Fibroblast of pulmonary artery (primary cell): ENCODE results near the gene JSRP1.

ENCODE experiments used
- DNase-seq: peaks from one replicate; pipeline ENCODE4 v3.0.0-alpha.2; 2010; ENCODE audit warnings: low read depth
- H3K4me3 ChIP-seq: replicated peaks from 2 replicates; pipeline ENCODE4 v1.5.1; 2011; ENCODE audit warnings: low read depth, mild to moderate bottlenecking, control low read depth, low read length, moderate library complexity
- CTCF ChIP-seq: IDR thresholded peaks from 2 replicates; pipeline ENCODE4 v1.5.1; 2011; ENCODE audit warnings: mild to moderate bottlenecking, control low read depth, low read length, inconsistent platforms; ENCODE audit errors: missing control alignments

The JSRP1 gene

GRCh38 chr19:2255982-2256685, at the start of gene JSRP1:
JSRP1 (minus strand) TSS chr19:2256417; CDS start chr19:2255314, 1,103 bp downstream.
- no peak for TF ChIP-seq CTCF
- no peak within 1 kb of the TSS for H3K4me3 ChIP-seq
- DNase-seq = no peak

- H3K4me3 ChIP-seq = no peak overlapping the region
- DNase-seq = no peak
- TF ChIP-seq CTCF = no peak
Observed at GRCh38 chr19:2305452-2306280, 49.4 kb upstream of the JSRP1 start.

- no peak for DNase-seq
- TF ChIP-seq CTCF = no peak
- H3K4me3 ChIP-seq = no peak overlapping the region
Observed at GRCh38 chr19:2303211-2303798, 47.1 kb upstream of the JSRP1 start.

GRCh38 chr19:2302319-2303210, 46.3 kb upstream of the JSRP1 start:
- no peak for TF ChIP-seq CTCF
- no peak overlapping the region for H3K4me3 ChIP-seq
- peak; percentile 54 for DNase-seq

GRCh38 chr19:2300533-2300932, 44.3 kb upstream of the JSRP1 start:
- TF ChIP-seq CTCF = no peak
- no peak overlapping the region for H3K4me3 ChIP-seq
- DNase-seq = no peak

- H3K4me3 ChIP-seq = no peak overlapping the region
- no peak for DNase-seq
- no peak for TF ChIP-seq CTCF
Observed at GRCh38 chr19:2296141-2296540, 39.9 kb upstream of the JSRP1 start.
